ENCODE results near the gene SNX27. TPM values are rescaled to one million over a fixed set of nuclear protein-coding genes. Genes with fewer than 3 reads are reported as not detected.

Gene SNX27
- total RNA-seq, 3 donors from 2014 or later, result 25.8 to 29.3 (median 26.1) TPM

DNA sequence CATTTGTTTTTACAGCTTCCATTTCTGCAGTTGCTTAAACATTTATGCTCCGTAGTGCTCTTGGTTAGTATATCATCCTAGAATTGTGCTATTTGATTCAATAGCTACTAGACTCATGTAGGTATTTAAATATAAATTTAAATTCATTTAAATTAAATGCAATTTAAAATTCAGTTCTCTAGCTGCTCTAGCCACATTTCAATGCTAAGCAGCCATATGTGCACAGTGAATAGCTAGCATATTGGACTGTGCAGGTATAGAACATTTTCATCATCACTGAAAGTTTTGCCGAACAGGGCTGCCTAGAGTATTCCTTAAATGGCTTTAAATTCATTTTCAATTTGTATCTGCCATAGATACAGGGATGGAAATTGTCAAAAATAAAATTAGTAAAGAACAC, 72.3 kb downstream of the SNX27 start:
- no peak overlapping the region for H3K4me3 Mint-ChIP-seq
- DNase-seq (no peak), ATAC-seq (no peak)
- no peaks in the 10 kb centered on the region for H3K27me3 Mint-ChIP-seq (ENCODE audit: low read depth)
- no peaks in the 10 kb centered on the region for H3K9me3 Mint-ChIP-seq
- H3K36me3 Mint-ChIP-seq (ENCODE audit: insufficient read depth), result peaks cover 14% of the 10 kb centered on the region
- H3K4me1 Mint-ChIP-seq (ENCODE audit: low read depth), result no peaks in the 10 kb centered on the region

DNA sequence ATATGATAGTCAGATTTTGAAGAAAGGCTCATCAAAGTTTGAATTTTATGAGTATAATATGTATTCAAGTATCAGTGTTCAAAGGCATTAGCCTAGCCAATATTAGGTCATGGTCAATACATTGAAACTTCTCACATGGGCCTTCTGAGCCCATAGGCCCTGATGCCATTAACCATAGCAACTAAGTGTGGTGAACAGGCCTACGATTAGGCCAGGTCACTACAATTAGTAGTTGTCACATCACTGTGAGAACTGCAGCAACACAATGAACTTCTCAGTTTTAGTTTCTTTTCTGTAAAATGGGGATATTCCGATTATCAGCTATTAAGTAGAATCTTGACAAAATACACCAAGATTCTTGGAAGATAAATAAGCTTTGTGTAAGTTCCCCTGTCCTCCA, 74.7 kb downstream of the SNX27 start:
- Mint-ChIP-seq H3K36me3 (ENCODE audit: insufficient read depth) (peaks cover 8% of the 10 kb centered on the region), H3K9me3 (no peaks in the 10 kb centered on the region), H3K4me1 (ENCODE audit: low read depth) (peaks cover 1% of the 10 kb centered on the region), H3K27me3 (ENCODE audit: low read depth) (no peaks in the 10 kb centered on the region), H3K4me3 (no peak overlapping the region)
- no peak for ATAC-seq
- no peak for DNase-seq

DNA sequence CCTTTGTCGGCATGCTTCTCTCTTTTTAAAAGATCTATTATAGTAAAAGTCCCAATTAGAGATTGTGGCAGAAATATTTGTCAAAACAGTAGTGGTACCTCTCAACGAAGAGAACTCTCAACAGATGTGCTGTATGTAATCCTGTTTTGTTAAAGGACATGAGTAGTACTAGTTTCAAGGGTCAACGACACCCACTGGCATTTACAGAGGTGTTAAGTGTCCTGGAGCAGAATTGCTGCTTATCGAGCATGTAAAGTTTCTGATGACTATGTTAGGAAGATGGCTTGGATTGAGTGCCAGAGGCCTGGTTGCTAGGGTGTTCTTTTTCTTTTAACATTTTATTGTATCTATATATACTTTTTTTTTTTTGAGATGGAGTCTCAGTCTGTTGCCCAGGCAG, 77.6 kb downstream of the SNX27 start:
- DNase-seq, result no peak
- no peak for ATAC-seq
- Mint-ChIP-seq H3K9me3 (no peaks in the 10 kb centered on the region), H3K4me1 (ENCODE audit: low read depth) (peaks cover 4% of the 10 kb centered on the region), H3K4me3 (no peak overlapping the region), H3K27me3 (ENCODE audit: low read depth) (no peaks in the 10 kb centered on the region), H3K36me3 (ENCODE audit: insufficient read depth) (peaks cover 26% of the 10 kb centered on the region)

GRCh38 chr1:151692226-151692625, 80.4 kb downstream of the SNX27 start:
- ATAC-seq, result no peak
- Mint-ChIP-seq H3K36me3 (ENCODE audit: insufficient read depth) (peaks cover 26% of the 10 kb centered on the region), H3K9me3 (no peaks in the 10 kb centered on the region)

DNA sequence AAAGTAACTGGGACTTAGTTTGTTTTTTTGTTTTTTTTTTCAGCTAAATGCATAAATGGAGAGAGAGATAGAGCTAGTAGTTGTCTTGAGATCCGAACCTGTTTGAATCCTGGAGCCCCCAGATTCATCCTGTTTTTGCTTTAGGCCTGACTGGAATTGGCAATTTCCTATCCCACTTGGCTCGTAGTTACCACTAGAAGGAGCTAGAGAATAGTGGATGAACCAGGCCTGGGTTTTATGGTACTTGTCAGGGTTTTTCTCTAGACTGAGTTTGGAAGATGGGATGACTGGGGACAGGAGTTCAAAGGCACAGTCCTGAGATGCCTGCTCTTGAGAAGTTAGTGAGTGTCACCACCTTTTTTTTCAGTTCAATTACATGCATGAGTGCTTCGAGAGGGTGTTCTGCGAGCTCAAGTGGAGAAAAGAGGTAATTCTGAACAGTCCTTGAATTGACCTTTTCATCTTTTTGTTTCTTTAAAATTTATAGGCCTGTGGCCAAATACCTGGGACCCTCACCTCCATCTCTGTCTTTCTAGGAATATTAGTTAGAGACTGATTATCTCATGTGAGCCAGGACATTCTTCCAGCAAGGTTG, 81.3 kb downstream of the SNX27 start:
- H3K36me3 Mint-ChIP-seq (ENCODE audit: insufficient read depth), result peaks cover 26% of the 10 kb centered on the region
- ATAC-seq, result no peak
- no peaks in the 10 kb centered on the region for H3K27me3 Mint-ChIP-seq (ENCODE audit: low read depth)

More at GRCh38 chr1:151692226-151692625, 80.4 kb downstream of the SNX27 start:
- peaks cover 4% of the 10 kb centered on the region for H3K4me1 Mint-ChIP-seq (ENCODE audit: low read depth)
- no peak for DNase-seq
- H3K4me3 Mint-ChIP-seq, result no peak overlapping the region
- no peaks in the 10 kb centered on the region for H3K27me3 Mint-ChIP-seq (ENCODE audit: low read depth)

DNA sequence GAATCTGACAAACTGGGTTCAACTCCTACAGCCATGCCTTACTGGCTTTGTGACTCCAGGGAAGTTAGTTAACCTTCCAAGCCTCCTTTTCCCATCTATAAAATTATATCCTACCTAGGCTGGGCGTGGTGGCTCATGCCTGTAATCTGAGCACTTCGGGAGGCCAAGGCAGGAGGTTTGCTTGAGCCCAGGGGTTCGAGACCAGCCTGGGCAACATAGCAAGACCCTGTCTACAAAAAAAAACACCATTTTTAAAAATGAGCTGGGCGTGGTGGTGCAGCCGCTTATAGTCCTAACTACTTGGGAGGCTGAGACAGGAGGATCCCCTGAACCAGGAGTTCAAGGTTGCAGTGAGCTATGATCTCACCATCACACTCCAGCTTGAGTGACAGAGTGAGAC, 89.7 kb downstream of the SNX27 start:
- H3K27me3 Mint-ChIP-seq (ENCODE audit: low read depth), result no peaks in the 10 kb centered on the region
- DNase-seq, result no peak
- no peak for ATAC-seq
- H3K4me1 Mint-ChIP-seq (ENCODE audit: low read depth), result peaks cover 4% of the 10 kb centered on the region
- peaks cover 21% of the 10 kb centered on the region for H3K36me3 Mint-ChIP-seq (ENCODE audit: insufficient read depth)
- H3K9me3 Mint-ChIP-seq, result no peaks in the 10 kb centered on the region
- no peak overlapping the region for H3K4me3 Mint-ChIP-seq

More for the DNA sequence above, 81.3 kb downstream of the SNX27 start:
- H3K4me3 Mint-ChIP-seq, result no peak overlapping the region
- peaks cover 4% of the 10 kb centered on the region for H3K4me1 Mint-ChIP-seq (ENCODE audit: low read depth)
- H3K9me3 Mint-ChIP-seq, result no peaks in the 10 kb centered on the region
- DNase-seq, result no peak

- H3K4me1 Mint-ChIP-seq (ENCODE audit: low read depth), result peaks cover 4% of the 10 kb centered on the region
- no peak for DNase-seq
- H3K27me3 Mint-ChIP-seq (ENCODE audit: low read depth), result no peaks in the 10 kb centered on the region
- no peaks in the 10 kb centered on the region for H3K9me3 Mint-ChIP-seq
- peaks cover 17% of the 10 kb centered on the region for H3K36me3 Mint-ChIP-seq (ENCODE audit: insufficient read depth)
- ATAC-seq, result no peak
- H3K4me3 Mint-ChIP-seq, result no peak overlapping the region
Measured at GRCh38 chr1:151702936-151703335, 91.1 kb downstream of the SNX27 start.

GRCh38 chr1:151703813-151704212, 92.0 kb downstream of the SNX27 start:
- H3K27me3 Mint-ChIP-seq (ENCODE audit: low read depth), result no peaks in the 10 kb centered on the region

GRCh38 chr1:151704246-151704645, 92.4 kb downstream of the SNX27 start:
- DNase-seq (no peak), ATAC-seq (no peak)
- Mint-ChIP-seq H3K36me3 (ENCODE audit: insufficient read depth) (peaks cover 14% of the 10 kb centered on the region), H3K9me3 (no peaks in the 10 kb centered on the region), H3K4me1 (ENCODE audit: low read depth) (peaks cover 4% of the 10 kb centered on the region), H3K4me3 (no peak overlapping the region), H3K27me3 (ENCODE audit: low read depth) (no peaks in the 10 kb centered on the region)

More at GRCh38 chr1:151703813-151704212, 92.0 kb downstream of the SNX27 start:
- H3K4me1 Mint-ChIP-seq (ENCODE audit: low read depth), result peaks cover 4% of the 10 kb centered on the region
- H3K36me3 Mint-ChIP-seq (ENCODE audit: insufficient read depth), result peaks cover 14% of the 10 kb centered on the region
- DNase-seq, result no peak
- no peak for ATAC-seq
- no peaks in the 10 kb centered on the region for H3K9me3 Mint-ChIP-seq
- H3K4me3 Mint-ChIP-seq, result no peak overlapping the region

- Mint-ChIP-seq H3K36me3 (ENCODE audit: insufficient read depth) (peaks cover 9% of the 10 kb centered on the region), H3K27me3 (ENCODE audit: low read depth) (no peaks in the 10 kb centered on the region), H3K9me3 (no peaks in the 10 kb centered on the region), H3K4me3 (no peak overlapping the region), H3K4me1 (ENCODE audit: low read depth) (peaks cover 4% of the 10 kb centered on the region)
- no peak for ATAC-seq
- DNase-seq, result no peak
Measured at GRCh38 chr1:151705146-151705545, 93.3 kb downstream of the SNX27 start.

DNA sequence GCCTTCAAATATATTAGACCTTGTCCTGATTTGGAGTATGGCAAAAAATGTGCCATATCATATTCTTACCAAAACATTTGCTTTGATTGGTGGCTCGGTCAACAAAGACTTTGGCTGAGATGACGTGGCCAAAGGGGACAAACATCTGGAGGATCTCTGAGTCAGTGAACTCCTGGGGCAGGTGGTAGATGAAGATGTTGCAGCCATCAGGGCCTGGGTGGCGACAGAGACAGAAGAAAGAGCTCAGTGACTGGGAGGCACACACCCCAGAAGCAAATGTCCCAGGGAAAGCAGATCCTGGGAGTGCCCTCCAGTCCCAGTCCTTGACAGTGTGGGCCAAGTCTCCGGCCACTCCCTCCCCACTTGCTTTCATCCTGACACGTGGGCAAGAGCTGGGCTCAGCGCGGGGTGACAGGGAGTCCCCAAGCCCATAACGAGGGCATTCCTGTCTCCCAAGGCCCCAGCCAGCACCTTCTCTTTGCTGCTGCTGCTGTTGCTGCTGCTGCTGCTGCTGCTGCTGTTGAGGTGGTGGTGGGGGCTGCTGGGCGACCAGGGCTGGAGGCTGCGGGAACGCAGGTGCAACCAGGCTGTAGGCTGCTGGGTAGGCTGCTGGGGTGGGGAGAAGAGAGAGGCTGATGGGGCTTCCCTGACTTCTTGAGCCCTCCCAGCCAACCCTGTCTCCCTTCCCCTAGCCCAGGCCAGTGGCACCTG, 94.1 kb downstream of the SNX27 start:
- no peak for ATAC-seq

DNA sequence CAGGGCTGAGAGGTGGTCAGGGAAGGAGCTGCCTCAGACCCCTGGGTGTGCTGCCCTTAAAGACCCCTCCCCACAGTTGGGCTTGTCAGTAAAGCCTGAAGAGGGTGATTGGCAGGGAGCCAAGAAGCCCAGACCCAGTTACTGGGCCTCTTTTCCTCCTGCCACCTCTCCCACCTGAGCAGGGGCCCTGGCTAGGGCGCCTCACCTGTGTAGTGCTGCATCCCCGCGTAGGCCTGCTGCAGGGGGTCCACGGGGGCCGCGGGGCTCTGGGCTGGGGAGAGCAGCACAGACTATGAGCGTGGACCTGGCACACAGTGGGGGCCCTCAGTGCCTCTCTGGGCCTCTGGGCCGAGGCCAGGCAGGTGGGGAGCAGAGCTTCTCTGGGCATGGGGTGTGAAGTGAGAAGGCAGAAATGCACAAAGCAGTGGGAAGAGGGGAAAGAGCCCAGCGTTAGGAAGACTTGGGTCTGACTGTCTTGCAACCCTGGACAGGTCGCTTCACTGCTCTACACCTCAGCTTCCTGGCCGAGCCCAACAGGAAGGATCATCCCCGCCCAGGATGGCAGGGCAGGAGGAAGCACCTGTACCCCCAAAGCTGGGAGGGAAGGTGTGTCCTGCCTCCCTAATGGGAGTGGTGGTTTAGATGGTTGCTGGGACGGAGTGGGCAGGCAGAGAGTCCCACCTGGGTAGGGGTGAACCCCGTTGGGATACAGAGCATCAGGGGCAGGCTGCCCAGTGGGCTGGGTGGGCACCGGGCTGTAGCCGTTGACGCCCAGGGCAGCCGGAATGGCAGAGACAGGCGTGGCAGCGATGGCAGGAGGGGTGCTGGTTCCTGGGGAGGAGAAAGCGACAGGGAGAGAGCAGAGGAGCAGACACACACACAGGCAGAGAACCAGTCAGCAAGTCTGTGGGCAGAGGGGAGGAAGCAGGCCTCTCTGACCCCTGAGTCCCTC, 94.9 kb downstream of the SNX27 start:
- H3K27me3 Mint-ChIP-seq (ENCODE audit: low read depth), result no peaks in the 10 kb centered on the region
- no peak overlapping the region for H3K4me3 Mint-ChIP-seq
- H3K36me3 Mint-ChIP-seq (ENCODE audit: insufficient read depth), result no peaks in the 10 kb centered on the region
- H3K9me3 Mint-ChIP-seq, result no peaks in the 10 kb centered on the region
- H3K4me1 Mint-ChIP-seq (ENCODE audit: low read depth), result peaks cover 4% of the 10 kb centered on the region
- ATAC-seq (no peak), DNase-seq (no peak)

More for the DNA sequence above, 94.1 kb downstream of the SNX27 start:
- H3K4me3 Mint-ChIP-seq, result no peak overlapping the region
- peaks cover 2% of the 10 kb centered on the region for H3K36me3 Mint-ChIP-seq (ENCODE audit: insufficient read depth)
- H3K4me1 Mint-ChIP-seq (ENCODE audit: low read depth), result peaks cover 4% of the 10 kb centered on the region
- H3K27me3 Mint-ChIP-seq (ENCODE audit: low read depth), result no peaks in the 10 kb centered on the region
- no peaks in the 10 kb centered on the region for H3K9me3 Mint-ChIP-seq
- DNase-seq, result no peak

DNA sequence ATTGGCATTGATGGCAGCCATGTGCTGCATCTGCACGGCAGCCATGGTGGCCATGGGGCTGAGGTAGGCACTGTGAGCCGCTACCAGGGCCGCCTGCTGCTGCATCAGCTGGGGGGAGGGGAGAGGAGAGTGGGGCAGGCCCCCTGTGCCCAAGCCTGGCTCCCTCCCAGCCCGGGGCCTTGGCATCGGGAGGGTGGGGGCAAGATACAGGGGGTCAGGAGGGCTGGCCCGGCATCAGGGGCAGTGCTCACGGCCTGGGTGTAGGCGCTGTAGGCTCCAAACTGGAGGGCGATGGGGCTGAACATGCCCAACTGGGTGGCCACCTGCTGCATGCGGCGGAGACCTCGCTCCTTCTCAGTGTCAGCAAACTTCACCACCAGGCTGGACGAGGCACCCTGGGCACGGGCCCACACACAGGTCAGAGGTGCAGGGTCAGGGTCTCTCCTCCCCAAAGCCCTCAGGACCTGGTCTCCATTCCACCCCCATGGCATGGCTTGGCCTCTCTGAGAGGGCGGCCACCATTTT, 95.8 kb downstream of the SNX27 start:
- no peak overlapping the region for H3K4me3 Mint-ChIP-seq
- DNase-seq, result no peak
- no peak for ATAC-seq
- H3K36me3 Mint-ChIP-seq (ENCODE audit: insufficient read depth), result no peaks in the 10 kb centered on the region
- H3K27me3 Mint-ChIP-seq (ENCODE audit: low read depth), result no peaks in the 10 kb centered on the region
- H3K4me1 Mint-ChIP-seq (ENCODE audit: low read depth), result peaks cover 4% of the 10 kb centered on the region
- no peaks in the 10 kb centered on the region for H3K9me3 Mint-ChIP-seq

DNA sequence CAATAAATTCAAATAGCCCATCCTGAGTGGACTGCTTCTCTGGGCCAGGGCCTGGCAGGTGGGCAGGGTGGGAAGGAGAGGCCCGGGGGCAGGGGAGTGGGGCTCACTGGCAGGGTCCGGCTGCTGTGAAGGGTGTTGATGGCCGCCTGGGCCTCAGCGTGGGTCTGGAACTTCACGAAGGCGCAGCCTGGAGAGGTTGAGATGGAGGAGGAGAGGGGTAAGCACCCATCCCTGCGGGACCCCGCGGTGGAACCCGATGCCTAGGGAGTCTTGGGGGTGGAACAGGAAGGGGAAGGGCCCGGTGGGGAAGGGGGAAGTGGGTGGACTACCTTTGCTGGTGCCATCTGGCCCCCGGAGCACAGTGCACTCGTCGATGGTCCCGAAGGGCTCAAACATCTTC, 97.0 kb downstream of the SNX27 start:
- Mint-ChIP-seq H3K36me3 (ENCODE audit: insufficient read depth) (no peaks in the 10 kb centered on the region), H3K27me3 (ENCODE audit: low read depth) (peaks cover 3% of the 10 kb centered on the region)
- no peak for ATAC-seq

More for the DNA sequence above, 97.0 kb downstream of the SNX27 start:
- Mint-ChIP-seq H3K4me1 (ENCODE audit: low read depth) (peaks cover 2% of the 10 kb centered on the region), H3K9me3 (no peaks in the 10 kb centered on the region), H3K4me3 (no peak overlapping the region)
- no peak for DNase-seq
